Measurements from ENCODE around the gene ADIPOQ. TPM values are rescaled to one million over a fixed set of nuclear protein-coding genes. Genes with fewer than 3 reads are reported as not detected.
A peak's percentile ranks its signal among the peaks of the same experiment; 100 is the strongest.
"Not testable (repeated sequence)": the region's sequence is repeated elsewhere in the genome, so short reads cannot be mapped to it uniquely, and the experiment has no call there.

Gene ADIPOQ
- polyA plus RNA-seq, 3 donors, result 0.01 to 0.08 TPM; not detected in 1

GRCh38 chr3:186889698-186890097 lies 47.2 kb downstream of the ADIPOQ start:
- not testable (repeated sequence) for DNase-seq (ENCODE audit: extremely low read depth in 1 of 11, low read depth in 9 of 11, low spot score in 4 of 11)

GRCh38 chr3:186890911-186891310 lies 48.4 kb downstream of the ADIPOQ start:
- DNase-seq (ENCODE audit: extremely low read depth in 1 of 11, low read depth in 9 of 11, low spot score in 4 of 11), result no peak

- DNase-seq (ENCODE audit: extremely low read depth in 1 of 11, low read depth in 9 of 11, low spot score in 4 of 11), result not testable (repeated sequence)
Observed at GRCh38 chr3:186893071-186893470, 50.6 kb downstream of the ADIPOQ start.

GRCh38 chr3:186895406-186895805 lies 52.9 kb downstream of the ADIPOQ start:
- DNase-seq (ENCODE audit: extremely low read depth in 1 of 11, low read depth in 9 of 11, low spot score in 4 of 11), result no peak

GRCh38 chr3:186896006-186896405 lies 53.5 kb downstream of the ADIPOQ start:
- no peak for DNase-seq (ENCODE audit: extremely low read depth in 1 of 11, low read depth in 9 of 11, low spot score in 4 of 11)

GRCh38 chr3:186896875-186897274 lies 54.4 kb downstream of the ADIPOQ start:
- peak in 8 of 11 donors; percentile 15 to 67 (median 51) for DNase-seq (ENCODE audit: extremely low read depth in 1 of 11, low read depth in 9 of 11, low spot score in 4 of 11)

GRCh38 chr3:186901135-186901734 lies 58.7 kb downstream of the ADIPOQ start:
- DNase-seq (ENCODE audit: extremely low read depth in 1 of 11, low read depth in 9 of 11, low spot score in 4 of 11), result no peak

GRCh38 chr3:186902154-186902553 lies 59.6 kb downstream of the ADIPOQ start:
- no peak for DNase-seq (ENCODE audit: extremely low read depth in 1 of 11, low read depth in 9 of 11, low spot score in 4 of 11)

- DNase-seq (ENCODE audit: extremely low read depth in 1 of 11, low read depth in 9 of 11, low spot score in 4 of 11), result no peak
Observed at GRCh38 chr3:186902713-186903112, 60.2 kb downstream of the ADIPOQ start.

GRCh38 chr3:186903676-186904075 lies 61.2 kb downstream of the ADIPOQ start:
- DNase-seq (ENCODE audit: extremely low read depth in 1 of 11, low read depth in 9 of 11, low spot score in 4 of 11), result not testable (repeated sequence)

GRCh38 chr3:186907075-186907474 lies 64.6 kb downstream of the ADIPOQ start:
- DNase-seq (ENCODE audit: extremely low read depth in 1 of 11, low read depth in 9 of 11, low spot score in 4 of 11), result not testable (repeated sequence)

Other genes starting within 250 kb of the ADIPOQ start
- gene AHSG, start 229.7 kb upstream of the ADIPOQ start, polyA plus RNA-seq (ENCODE audit: insufficient read length in 3 of 3), result 1 to 10 TPM in 1 of 3 donors, under 1 TPM in 2; 0.33 to 2.2 (median 0.50) TPM
- gene FETUB, start 202.3 kb upstream of the ADIPOQ start, polyA plus RNA-seq (ENCODE audit: insufficient read length in 3 of 3), result under 1 TPM; 0.09 to 0.92 (median 0.31) TPM
- gene HRG, start 176.7 kb upstream of the ADIPOQ start, polyA plus RNA-seq (ENCODE audit: insufficient read length in 3 of 3), result 1 to 10 TPM; 1.8 to 2.9 (median 2.2) TPM
- 100 to 1,000 TPM in 2 of 3 donors, 10 to 100 TPM in 1; 74.3 to 179 (median 125) TPM for gene KNG1, start 125.4 kb upstream of the ADIPOQ start, polyA plus RNA-seq (ENCODE audit: insufficient read length in 3 of 3)
- gene EIF4A2, start 59.1 kb upstream of the ADIPOQ start, polyA plus RNA-seq (ENCODE audit: insufficient read length in 3 of 3), result 100 to 1,000 TPM; 781 to 936 (median 815) TPM
- gene RFC4, start 36.2 kb upstream of the ADIPOQ start, polyA plus RNA-seq (ENCODE audit: insufficient read length in 3 of 3), result 10 to 100 TPM; 45.6 to 65.0 (median 46.3) TPM
- gene ST6GAL1, start 87.8 kb downstream of the ADIPOQ start, polyA plus RNA-seq (ENCODE audit: insufficient read length in 3 of 3), result 100 to 1,000 TPM in 1 of 3 donors, 10 to 100 TPM in 2; 63.1 to 125 (median 86.6) TPM

All from renal cortex interstitium (tissue), 11 donors.